ENCODE results near the gene PACRG.

- TF ChIP-seq CTCF (IDR thresholded peaks at IDR 0.05) = no peak
- no peak for TF ChIP-seq POLR2A (IDR thresholded peaks at IDR 0.05)
Measured at GRCh38 chr6:163207431-163208383, 479.9 kb downstream of the PACRG start.
